Measurements from ENCODE around the gene DCTN5. TPM values are rescaled to one million over a fixed set of nuclear protein-coding genes. Genes with fewer than 3 reads are reported as not detected.

Gene DCTN5
- total RNA-seq, 4 donors from 2014 or later = 22.9 to 34.4 (median 24.8) TPM

DNA sequence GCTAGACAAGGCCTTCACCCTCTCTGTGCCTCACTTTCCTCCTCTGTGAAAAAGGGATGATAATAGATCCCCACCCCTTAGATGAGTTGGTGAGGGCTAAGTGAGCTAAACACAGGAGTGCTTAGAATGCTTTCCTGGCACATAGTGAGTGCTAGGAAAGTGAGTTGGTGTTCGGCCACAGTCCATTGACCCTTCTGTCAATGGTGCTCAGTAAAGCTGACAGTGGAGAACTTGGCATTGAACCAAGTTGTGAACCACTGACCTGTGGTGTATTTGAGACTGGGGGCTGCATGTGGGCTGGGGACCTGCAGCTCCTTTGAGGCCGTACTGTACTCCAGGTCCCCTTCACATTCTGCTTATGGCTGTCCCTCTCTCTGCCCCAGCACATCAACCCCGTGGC lies 42.2 kb downstream of the DCTN5 start:
- H3K27ac ChIP-seq = no peak overlapping the region
- DNase-seq (no peak), ATAC-seq (no peak)
- intact Hi-C loops (cut with DNase I; ENCODE audit: low total_unique reads) = no loop called here
- no peaks in the 10 kb centered on the region for H3K9me3 ChIP-seq
- H3K4me3 ChIP-seq = no peak overlapping the region
- no peak for TF ChIP-seq POLR2A (IDR thresholded peaks at IDR 0.05)
- TF ChIP-seq, protein P1, sequence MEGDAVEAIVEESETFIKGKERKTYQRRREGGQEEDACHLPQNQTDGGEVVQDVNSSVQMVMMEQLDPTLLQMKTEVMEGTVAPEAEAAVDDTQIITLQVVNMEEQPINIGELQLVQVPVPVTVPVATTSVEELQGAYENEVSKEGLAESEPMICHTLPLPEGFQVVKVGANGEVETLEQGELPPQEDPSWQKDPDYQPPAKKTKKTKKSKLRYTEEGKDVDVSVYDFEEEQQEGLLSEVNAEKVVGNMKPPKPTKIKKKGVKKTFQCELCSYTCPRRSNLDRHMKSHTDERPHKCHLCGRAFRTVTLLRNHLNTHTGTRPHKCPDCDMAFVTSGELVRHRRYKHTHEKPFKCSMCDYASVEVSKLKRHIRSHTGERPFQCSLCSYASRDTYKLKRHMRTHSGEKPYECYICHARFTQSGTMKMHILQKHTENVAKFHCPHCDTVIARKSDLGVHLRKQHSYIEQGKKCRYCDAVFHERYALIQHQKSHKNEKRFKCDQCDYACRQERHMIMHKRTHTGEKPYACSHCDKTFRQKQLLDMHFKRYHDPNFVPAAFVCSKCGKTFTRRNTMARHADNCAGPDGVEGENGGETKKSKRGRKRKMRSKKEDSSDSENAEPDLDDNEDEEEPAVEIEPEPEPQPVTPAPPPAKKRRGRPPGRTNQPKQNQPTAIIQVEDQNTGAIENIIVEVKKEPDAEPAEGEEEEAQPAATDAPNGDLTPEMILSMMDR (IDR thresholded peaks at IDR 0.05 in 4 of 5, conservative IDR thresholded peaks at IDR 0.05 in 1 of 5) = no peak
- H3K27me3 ChIP-seq = no peaks in the 10 kb centered on the region
- in situ Hi-C loops (cut with MboI; ENCODE audit: low sequenced_read_pairs in 4 of 4) = no loop called here
- peaks cover 0 to 53% of the 10 kb centered on the region in 2 donors for H3K36me3 ChIP-seq
- H3K4me1 ChIP-seq = peaks cover 5 to 7% of the 10 kb centered on the region in 2 donors

DNA sequence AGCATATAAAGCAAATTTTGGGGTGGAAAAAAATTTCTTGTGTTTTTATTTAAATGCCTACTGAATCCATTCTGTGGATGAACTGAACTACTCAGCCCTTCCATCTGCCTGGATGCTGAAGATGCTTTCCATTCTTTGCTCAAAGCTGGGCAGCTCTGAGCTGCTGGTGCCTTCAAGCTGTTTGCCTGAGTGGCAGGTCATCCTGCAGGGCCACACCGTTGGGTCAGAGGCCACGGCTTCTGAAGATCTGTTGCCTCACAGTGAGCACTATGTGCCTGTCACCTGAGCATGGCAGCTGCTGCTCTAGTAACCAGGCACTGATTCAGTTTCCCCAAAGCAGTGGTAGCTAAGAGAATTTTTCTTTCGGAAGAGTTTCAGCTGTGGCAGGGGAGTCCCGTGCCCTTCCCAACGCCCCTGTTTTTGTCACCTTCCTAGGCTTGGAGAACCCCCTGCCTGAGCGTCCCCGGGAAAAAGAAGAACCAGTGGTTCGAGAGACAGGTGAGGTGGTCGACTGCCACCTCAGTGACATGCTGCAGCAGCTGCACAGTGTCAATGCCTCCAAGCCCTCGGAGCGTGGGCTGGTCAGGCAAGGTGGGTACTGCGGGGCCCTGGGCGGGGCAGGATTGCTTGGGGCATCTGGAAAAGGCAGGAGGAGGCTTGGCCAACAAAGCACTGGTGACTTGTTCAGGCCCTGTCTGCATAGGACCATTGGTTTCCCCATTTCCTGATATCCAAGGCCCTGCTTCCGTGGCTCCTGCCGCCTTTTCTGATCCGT lies 46.0 kb downstream of the DCTN5 start:
- DNase-seq (no peak), ATAC-seq (no peak)
- H3K36me3 ChIP-seq = peaks cover 0 to 67% of the 10 kb centered on the region in 2 donors
- H3K27me3 ChIP-seq = no peaks in the 10 kb centered on the region
- H3K4me1 ChIP-seq = peaks cover 0 to 4% of the 10 kb centered on the region in 2 donors
- H3K9me3 ChIP-seq = no peaks in the 10 kb centered on the region
- no peak overlapping the region for H3K27ac ChIP-seq
- no peak overlapping the region for H3K4me3 ChIP-seq
- in situ Hi-C loops (cut with MboI; ENCODE audit: low sequenced_read_pairs in 4 of 4) (no loop called here), intact Hi-C loops (cut with DNase I; ENCODE audit: low total_unique reads) (no loop called here)
- TF ChIP-seq, protein P1 (IDR thresholded peaks at IDR 0.05 in 4 of 5, conservative IDR thresholded peaks at IDR 0.05 in 1 of 5) = no peak
- no peak for TF ChIP-seq POLR2A (IDR thresholded peaks at IDR 0.05)

DNA sequence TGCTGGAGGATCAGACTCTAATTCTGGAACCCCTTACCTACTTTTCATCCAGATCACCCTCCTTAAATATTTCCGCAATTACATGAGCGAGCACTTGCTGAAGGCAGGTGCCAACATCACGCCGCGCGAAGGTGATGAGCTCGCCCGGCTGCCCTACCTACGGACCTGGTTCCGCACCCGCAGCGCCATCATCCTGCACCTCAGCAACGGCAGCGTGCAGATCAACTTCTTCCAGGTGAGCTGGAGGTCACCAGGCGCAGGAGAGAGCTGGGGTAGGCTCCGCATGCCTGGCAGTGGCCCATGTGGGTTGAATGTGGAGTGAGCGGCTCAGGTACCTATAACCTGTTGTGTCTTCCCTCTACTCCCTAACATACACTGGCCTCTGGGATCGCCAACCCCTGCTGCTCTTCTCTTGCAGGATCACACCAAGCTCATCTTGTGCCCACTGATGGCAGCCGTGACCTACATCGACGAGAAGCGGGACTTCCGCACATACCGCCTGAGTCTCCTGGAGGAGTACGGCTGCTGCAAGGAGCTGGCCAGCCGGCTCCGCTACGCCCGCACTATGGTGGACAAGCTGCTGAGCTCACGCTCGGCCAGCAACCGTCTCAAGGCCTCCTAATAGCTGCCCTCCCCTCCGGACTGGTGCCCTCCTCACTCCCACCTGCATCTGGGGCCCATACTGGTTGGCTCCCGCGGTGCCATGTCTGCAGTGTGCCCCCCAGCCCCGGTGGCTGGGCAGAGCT lies 48.3 kb downstream of the DCTN5 start:
- Histone ChIP-seq H3K27me3 (no peaks in the 10 kb centered on the region), H3K27ac (no peak overlapping the region), H3K4me1 (peaks cover 0 to 9% of the 10 kb centered on the region in 2 donors), H3K4me3 (no peak overlapping the region), H3K9me3 (no peaks in the 10 kb centered on the region), H3K36me3 (peaks cover 0 to 56% of the 10 kb centered on the region in 2 donors)
- no peak for TF ChIP-seq POLR2A (IDR thresholded peaks at IDR 0.05)
- TF ChIP-seq, protein P1 (IDR thresholded peaks at IDR 0.05 in 4 of 5, conservative IDR thresholded peaks at IDR 0.05 in 1 of 5) = no peak
- no peak for DNase-seq
- in situ Hi-C loops (cut with MboI; ENCODE audit: low sequenced_read_pairs in 4 of 4) (no loop called here), intact Hi-C loops (cut with DNase I; ENCODE audit: low total_unique reads) (no loop called here)
- no peak for ATAC-seq

DNA sequence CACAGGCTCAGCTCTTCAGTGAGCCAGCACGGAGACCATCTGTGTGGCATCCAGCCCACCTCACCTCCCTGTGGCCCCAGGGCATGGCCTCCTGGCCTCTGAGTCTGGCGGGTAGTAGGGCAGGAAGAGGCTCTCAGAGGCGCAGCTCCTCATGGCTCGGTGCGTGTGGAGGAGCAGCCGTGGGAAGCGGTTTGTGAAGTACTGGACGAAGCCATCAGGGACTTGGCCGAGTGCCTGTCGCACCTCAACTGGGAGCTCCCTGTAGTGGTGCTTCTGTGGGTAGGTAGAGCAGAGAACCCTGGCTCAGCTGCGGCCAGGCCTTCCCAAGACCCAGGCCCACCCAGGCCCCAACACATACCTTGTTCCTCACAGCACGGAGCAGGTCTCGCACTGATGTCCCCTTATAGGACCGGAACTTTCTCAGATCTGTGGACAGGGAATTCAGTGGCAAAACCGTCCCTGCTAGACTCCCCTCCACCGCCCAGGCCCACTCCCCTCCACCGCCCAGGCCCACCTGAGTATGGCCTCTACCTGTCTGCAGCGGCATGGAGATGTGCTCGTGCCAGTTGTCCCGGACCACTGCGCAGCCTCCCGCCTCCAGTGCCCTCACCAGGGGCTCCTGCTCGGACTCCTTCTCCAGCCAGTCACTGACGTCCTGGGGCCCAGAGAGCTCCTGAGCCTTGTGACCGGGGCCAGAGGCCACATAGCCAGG lies 49.7 kb downstream of the DCTN5 start:
- Histone ChIP-seq H3K4me1 (peaks cover 0 to 9% of the 10 kb centered on the region in 2 donors), H3K27ac (peak overlapping the region in 1 of 4 donors; percentile 9), H3K4me3 (no peak overlapping the region), H3K9me3 (no peaks in the 10 kb centered on the region), H3K27me3 (no peaks in the 10 kb centered on the region), H3K36me3 (peaks cover 0 to 53% of the 10 kb centered on the region in 2 donors)
- ATAC-seq (no peak), DNase-seq (no peak)
- in situ Hi-C loops (cut with MboI; ENCODE audit: low sequenced_read_pairs in 4 of 4) (no loop called here), intact Hi-C loops (cut with DNase I; ENCODE audit: low total_unique reads) (no loop called here)
- no peak for TF ChIP-seq POLR2A (IDR thresholded peaks at IDR 0.05)
- TF ChIP-seq, protein P1 (IDR thresholded peaks at IDR 0.05 in 4 of 5, conservative IDR thresholded peaks at IDR 0.05 in 1 of 5) = no peak

All from gastrocnemius medialis (tissue), 4 donors.